GM15510 (cell line): ENCODE measurements around the gene GDA.

Experiments used
- POLR2A ChIP-seq: IDR thresholded peaks from 3 replicates; pipeline ENCODE4 v1.6.1; 2011; ENCODE audit warnings: borderline replicate concordance; ENCODE audit not compliant: insufficient read length; ENCODE audit errors: extremely low read depth

Gene GDA

DNA sequence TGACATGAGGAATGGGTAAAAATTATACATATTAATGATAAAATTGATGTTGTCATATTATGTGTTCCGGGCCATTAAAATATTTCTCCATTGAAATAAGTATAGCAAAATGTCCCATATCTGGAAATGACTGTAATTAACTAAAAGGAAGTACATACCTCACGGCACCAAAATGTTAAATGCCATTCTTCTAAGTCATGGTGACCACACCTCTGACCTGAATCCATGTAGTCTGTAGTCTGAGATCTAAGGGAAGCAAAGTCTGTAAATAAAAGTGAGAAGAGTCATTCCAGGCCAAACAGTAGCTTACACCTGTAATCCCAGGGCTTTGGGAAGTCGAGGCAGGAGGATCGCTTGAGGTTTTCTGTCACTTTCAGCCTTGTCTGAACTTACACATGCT is 8.7 kb upstream of the GDA start:
- no peak for TF ChIP-seq POLR2A

GRCh38 chr9:72141484-72141883 is 7.8 kb upstream of the GDA start:
- no peak for TF ChIP-seq POLR2A

GRCh38 chr9:72144756-72145492 is 4.3 kb upstream of the GDA start:
- TF ChIP-seq POLR2A = no peak

GRCh38 chr9:72145733-72146505 is 3.3 kb upstream of the GDA start:
- TF ChIP-seq POLR2A = no peak

DNA sequence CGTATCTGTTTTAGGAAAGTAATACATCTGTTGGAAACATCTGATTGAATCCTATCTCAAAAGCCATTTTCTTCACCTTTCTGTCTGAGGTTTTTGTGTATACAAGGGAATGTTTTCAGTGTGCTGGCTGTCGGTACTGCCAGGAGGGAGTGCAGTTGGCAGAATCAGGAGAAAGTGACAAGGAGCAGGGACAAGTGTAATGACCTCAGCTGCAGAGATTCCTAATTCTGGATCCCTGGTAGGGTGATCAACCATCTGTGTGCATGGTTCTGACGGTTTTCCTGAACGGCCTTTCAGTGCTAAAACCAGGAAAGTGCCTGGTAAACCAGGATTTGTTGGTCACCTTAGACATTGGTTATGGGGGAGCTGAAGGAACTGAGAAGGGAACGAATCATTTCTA is 1.6 kb upstream of the GDA start:
- no peak for TF ChIP-seq POLR2A

DNA sequence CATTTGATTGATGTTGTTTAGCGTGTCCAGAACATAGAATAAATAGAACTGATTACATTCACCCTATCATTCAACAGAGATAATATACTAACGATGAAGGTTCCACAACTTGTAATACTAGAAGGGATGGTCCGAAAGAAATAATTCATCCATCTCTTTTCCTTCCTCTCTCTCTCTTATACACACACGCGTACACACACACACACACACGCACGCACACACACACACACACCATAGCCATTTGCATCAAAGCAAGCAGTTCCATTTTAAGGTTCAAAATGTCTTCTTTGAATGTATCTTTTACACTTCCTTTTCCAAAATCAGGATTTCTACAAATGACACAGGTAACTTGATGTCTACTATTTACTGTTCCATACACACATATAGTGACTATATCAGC is 887 bp downstream of the GDA start:
- TF ChIP-seq POLR2A = no peak

GRCh38 chr9:72150661-72151060 is 1.4 kb downstream of the GDA start:
- TF ChIP-seq POLR2A = no peak

- no peak for TF ChIP-seq POLR2A
These were observed 1.9 kb downstream of the GDA start for GRCh38 chr9:72151104-72151503.

DNA sequence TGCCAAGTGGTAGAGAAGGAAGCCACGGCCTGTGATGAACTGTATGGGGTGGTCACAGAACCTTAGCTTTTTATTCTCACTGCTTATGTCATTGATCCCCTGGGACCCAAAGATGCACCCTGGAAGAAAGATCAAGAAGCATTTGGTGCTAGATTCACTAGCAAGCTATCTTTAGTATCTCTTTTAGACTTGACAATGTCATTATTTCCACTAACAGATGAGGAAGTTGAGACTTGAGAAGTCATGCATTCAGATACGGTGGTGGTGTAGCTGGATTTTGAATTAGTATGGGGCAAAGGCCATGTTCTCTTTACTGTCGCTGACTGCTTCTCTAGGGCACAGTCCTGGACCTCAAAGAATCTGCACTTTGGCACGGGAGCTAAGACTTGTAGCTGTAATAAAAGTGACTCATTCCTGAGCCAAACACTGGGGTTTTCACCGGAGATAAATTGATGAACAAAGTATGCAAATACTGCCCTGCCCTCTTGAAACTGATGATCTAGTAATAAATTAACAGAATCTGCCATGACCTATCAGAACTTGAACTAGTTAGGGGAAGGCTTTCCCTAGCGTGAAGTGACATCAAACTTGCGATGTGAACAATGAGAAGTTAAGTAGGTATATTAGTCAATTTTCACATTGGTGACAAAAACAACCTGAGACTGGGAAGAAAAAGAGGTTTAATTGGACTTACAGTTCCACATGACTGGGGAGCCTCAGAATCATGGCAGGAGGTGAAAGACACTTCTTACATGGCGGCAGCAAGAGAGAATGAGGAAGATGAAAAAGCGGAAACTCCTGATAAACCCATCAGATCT is 5.4 kb downstream of the GDA start:
- no peak for TF ChIP-seq POLR2A

- TF ChIP-seq POLR2A = no peak
These were observed 6.1 kb downstream of the GDA start for GRCh38 chr9:72155301-72155700.

GRCh38 chr9:72156586-72156985 is 7.3 kb downstream of the GDA start:
- no peak for TF ChIP-seq POLR2A

GRCh38 chr9:72158680-72159079 is 9.4 kb downstream of the GDA start:
- no peak for TF ChIP-seq POLR2A

DNA sequence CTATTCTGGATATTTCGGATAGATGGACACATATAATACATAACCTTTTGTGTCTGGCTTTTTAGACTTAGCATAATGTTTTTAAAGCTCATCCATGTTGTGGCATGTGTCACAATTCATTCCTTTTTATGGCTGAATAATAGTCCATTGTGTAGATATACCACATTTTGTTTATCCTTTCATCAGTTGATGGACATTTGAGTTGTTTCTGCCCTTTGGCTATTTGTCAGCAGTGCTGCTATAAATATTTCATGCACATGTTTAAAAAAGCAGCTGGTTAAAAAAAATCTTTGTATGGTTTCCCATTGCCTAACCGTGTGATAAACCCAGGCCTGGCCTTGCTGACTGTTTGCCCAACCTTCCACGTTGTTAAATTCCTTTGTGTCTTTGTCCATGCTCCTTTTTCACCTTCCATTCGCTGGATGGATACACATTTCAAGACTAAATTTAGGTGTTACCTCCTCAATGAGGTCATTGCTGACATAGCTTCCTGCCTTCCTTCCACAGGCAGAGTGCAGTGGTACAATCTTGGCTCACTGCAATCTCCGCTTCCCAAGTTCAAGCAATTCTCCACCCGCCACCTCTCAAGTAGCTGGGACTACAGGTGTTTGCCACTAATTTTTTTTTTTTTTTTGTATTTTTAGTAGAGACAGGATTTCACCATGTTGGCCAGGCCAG is 11.3 kb downstream of the GDA start:
- TF ChIP-seq POLR2A = no peak

DNA sequence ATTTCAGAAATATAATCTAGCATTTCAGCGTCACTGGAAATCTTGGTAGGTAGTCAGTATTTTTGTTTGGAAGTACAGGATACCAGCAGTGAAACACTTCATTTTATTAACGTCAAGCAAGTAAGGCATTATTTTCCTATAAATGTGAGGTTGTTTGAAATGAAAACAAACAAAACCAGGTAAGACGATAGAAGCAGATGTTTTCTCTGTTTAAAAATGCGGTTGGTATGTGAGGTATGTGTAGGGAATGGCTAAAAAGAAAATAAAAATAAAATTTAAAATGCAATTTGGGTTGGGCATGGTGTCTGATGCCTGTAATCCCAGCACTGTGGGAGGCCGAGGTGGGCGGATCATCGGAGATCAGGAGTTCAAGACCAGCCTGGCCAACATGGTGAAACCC is 16.1 kb downstream of the GDA start:
- TF ChIP-seq POLR2A = no peak
